Hepatocyte (in vitro differentiated cells): ENCODE measurements around the gene STXBP6. TPM values are rescaled to one million over a fixed set of nuclear protein-coding genes. Genes with fewer than 3 reads are reported as not detected.
A peak's percentile ranks its signal among the peaks of the same experiment; 100 is the strongest.

Source experiments
- DNase-seq: peaks from one replicate; pipeline ENCODE4 v3.0.0-alpha.2; 2016; ENCODE audit warnings: low spot score
- H2AFZ ChIP-seq: fragments of 200-600 bp; sonication (generic); 2 replicates; pipeline ENCODE4 v1.6.0; 2016; ENCODE audit warnings: antibody characterized with exemption, mild to moderate bottlenecking
- H3K27ac ChIP-seq: fragments of 200-600 bp; sonication (generic); 2 replicates; pipeline ENCODE4 v1.5.1; 2016; ENCODE audit warnings: mild to moderate bottlenecking
- H3K27me3 ChIP-seq: fragments of 200-600 bp; sonication (generic); 2 replicates; pipeline ENCODE4 v1.6.1; 2016
- H3K36me3 ChIP-seq: fragments of 200-600 bp; sonication (generic); replicated peaks from 2 replicates; pipeline ENCODE4 v1.5.1; 2016; ENCODE audit warnings: low read depth; ENCODE audit not compliant: insufficient read depth
- H3K4me1 ChIP-seq: fragments of 200-600 bp; sonication (generic); 2 replicates; pipeline ENCODE4 v1.5.1; 2016; ENCODE audit warnings: mild to moderate bottlenecking, moderate library complexity; ENCODE audit not compliant: insufficient read depth
- H3K4me2 ChIP-seq: fragments of 200-600 bp; sonication (generic); 2 replicates; pipeline ENCODE4 v1.6.0; 2016
- H3K4me3 ChIP-seq: fragments of 200-600 bp; sonication (generic); 2 replicates; pipeline ENCODE4 v1.5.1; 2016; ENCODE audit warnings: mild to moderate bottlenecking
- H3K79me2 ChIP-seq: fragments of 200-600 bp; sonication (generic); 2 replicates; pipeline ENCODE4 v1.6.0; 2017; ENCODE audit warnings: mild to moderate bottlenecking
- H3K9me2 ChIP-seq: fragments of 200-600 bp; sonication (generic); replicated peaks from 2 replicates; pipeline ENCODE4 v1.6.0; 2017; ENCODE audit warnings: mild to moderate bottlenecking; ENCODE audit not compliant: insufficient read depth
- H3K9me3 ChIP-seq: fragments of 200-600 bp; sonication (generic); 2 replicates; pipeline ENCODE4 v1.5.1; 2016; ENCODE audit warnings: low read depth, mild to moderate bottlenecking
- H4K20me1 ChIP-seq: fragments of 200-600 bp; sonication (generic); 2 replicates; pipeline ENCODE4 v1.6.0; 2016; ENCODE audit warnings: mild to moderate bottlenecking; ENCODE audit not compliant: insufficient read depth, poor library complexity, severe bottlenecking
- EZH2 ChIP-seq: fragments of 200-600 bp; sonication (generic); IDR thresholded peaks from 2 replicates; pipeline ENCODE4 v1.6.1; 2016; ENCODE audit warnings: antibody characterized with exemption, mild to moderate bottlenecking, borderline replicate concordance
- EZH2phosphoT487 ChIP-seq: fragments of 200-600 bp; sonication (generic); IDR thresholded peaks from one replicate; pipeline ENCODE4 v1.6.1; 2018; ENCODE audit warnings: antibody characterized with exemption, mild to moderate bottlenecking, low read depth, moderate library complexity; ENCODE audit not compliant: unreplicated experiment, severe bottlenecking
- WGBS: methylation state at CpG from one replicate; pipeline ENCODE4 v1.1.6; 2016; ENCODE audit warnings: low lambda C conversion rate; ENCODE audit errors: missing lambda C conversion rate; 5-methylcytosine and 5-hydroxymethylcytosine counted together
- polyA plus RNA-seq: library from polyadenylated mRNA; unstranded; fragments of >200 nt; fragmentation: Nextera tagmentation; extraction: Ambion mirVana; gene quantifications from 2 replicates; pipeline ENCODE4 v1.2.1, GENCODE V29; 2016
- total RNA-seq: library from RNA; depleted of rRNA; stranded (reverse); fragments of >200 nt; gene quantifications from 2 replicates; pipeline ENCODE4 v1.2.3, GENCODE V29; 2014
- TF ChIP-seq, protein P1 (sequence below): fragments of 200-600 bp; sonication (generic); IDR thresholded peaks from 2 replicates; pipeline ENCODE4 v1.5.1; 2016; ENCODE audit warnings: antibody characterized with exemption, mild to moderate bottlenecking; ENCODE audit not compliant: poor library complexity

The STXBP6 gene
- total and polyA plus RNA-seq, 2 experiments from 2014 or later = 34.1 to 44.9 TPM

DNA sequence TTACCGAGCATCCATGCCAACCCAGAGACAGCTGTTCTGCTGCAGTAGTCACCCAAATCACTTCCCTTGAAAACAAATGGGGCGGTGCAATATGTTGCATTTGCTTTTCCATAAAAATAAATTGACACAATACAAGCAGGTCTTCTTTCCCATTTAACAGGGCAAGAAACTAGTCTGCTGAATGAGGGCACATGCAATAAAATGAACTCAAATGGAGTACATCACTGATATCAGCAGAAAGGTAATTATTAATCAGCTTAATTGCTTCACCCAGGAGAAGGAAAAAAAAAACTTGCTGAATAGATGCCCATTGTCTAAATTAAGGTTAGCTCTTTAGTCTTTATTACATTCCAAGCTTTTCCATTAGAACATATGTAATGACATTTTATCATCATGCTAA, 240.8 kb downstream of the STXBP6 start:
- 59% methylated on average over 2 of the region's 2 CpGs for WGBS

DNA sequence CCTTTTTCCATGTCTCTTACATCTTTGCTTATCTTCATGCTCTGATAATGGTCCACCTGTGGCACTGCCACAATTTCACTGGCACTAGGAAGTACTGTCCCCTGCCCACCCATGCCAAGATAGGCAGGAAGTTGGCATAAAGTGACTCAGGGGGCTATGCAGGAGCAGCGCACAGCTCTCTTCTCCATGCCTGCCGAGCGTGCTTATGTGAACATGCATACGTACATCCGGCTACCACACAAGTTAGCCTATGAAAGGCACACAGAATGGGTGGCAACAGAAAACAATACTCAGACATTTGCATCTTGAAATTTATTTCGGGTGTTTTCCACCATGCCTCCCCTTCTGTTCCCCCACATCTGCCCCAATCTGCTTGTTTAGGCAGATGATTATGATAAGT, 241.5 kb downstream of the STXBP6 start:
- TF ChIP-seq EZH2phosphoT487 (no peak), EZH2 (no peak)
- TF ChIP-seq, protein P1, sequence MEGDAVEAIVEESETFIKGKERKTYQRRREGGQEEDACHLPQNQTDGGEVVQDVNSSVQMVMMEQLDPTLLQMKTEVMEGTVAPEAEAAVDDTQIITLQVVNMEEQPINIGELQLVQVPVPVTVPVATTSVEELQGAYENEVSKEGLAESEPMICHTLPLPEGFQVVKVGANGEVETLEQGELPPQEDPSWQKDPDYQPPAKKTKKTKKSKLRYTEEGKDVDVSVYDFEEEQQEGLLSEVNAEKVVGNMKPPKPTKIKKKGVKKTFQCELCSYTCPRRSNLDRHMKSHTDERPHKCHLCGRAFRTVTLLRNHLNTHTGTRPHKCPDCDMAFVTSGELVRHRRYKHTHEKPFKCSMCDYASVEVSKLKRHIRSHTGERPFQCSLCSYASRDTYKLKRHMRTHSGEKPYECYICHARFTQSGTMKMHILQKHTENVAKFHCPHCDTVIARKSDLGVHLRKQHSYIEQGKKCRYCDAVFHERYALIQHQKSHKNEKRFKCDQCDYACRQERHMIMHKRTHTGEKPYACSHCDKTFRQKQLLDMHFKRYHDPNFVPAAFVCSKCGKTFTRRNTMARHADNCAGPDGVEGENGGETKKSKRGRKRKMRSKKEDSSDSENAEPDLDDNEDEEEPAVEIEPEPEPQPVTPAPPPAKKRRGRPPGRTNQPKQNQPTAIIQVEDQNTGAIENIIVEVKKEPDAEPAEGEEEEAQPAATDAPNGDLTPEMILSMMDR = no peak
- H3K4me3 ChIP-seq = no peak overlapping the region
- no peaks in the 10 kb centered on the region for H4K20me1 ChIP-seq
- DNase-seq = no peak
- H3K27me3 ChIP-seq = no peaks in the 10 kb centered on the region
- H3K27ac ChIP-seq = peak overlapping the region; percentile 18
- WGBS = 97% methylated on average over 6 of the region's 6 CpGs
- H3K4me1 ChIP-seq = peaks cover 72% of the 10 kb centered on the region
- H3K9me2 ChIP-seq = no peaks in the 10 kb centered on the region
- H3K4me2 ChIP-seq = peak overlapping the region; percentile 52
- no peak overlapping the region for H2AFZ ChIP-seq
- H3K79me2 ChIP-seq = peaks cover 3% of the 10 kb centered on the region
- no peaks in the 10 kb centered on the region for H3K36me3 ChIP-seq
- no peaks in the 10 kb centered on the region for H3K9me3 ChIP-seq

More for the DNA sequence above, 240.8 kb downstream of the STXBP6 start:
- H3K9me3 ChIP-seq = no peaks in the 10 kb centered on the region
- peaks cover 3% of the 10 kb centered on the region for H3K79me2 ChIP-seq
- H3K4me2 ChIP-seq = peak overlapping the region; percentile 52
- no peaks in the 10 kb centered on the region for H3K27me3 ChIP-seq
- no peaks in the 10 kb centered on the region for H4K20me1 ChIP-seq
- H3K4me3 ChIP-seq = no peak overlapping the region
- H3K27ac ChIP-seq = peak overlapping the region; percentile 18
- H3K9me2 ChIP-seq = no peaks in the 10 kb centered on the region
- no peak overlapping the region for H2AFZ ChIP-seq
- DNase-seq = no peak
- H3K36me3 ChIP-seq = no peaks in the 10 kb centered on the region
- TF ChIP-seq EZH2phosphoT487 = no peak
- peaks cover 72% of the 10 kb centered on the region for H3K4me1 ChIP-seq

DNA sequence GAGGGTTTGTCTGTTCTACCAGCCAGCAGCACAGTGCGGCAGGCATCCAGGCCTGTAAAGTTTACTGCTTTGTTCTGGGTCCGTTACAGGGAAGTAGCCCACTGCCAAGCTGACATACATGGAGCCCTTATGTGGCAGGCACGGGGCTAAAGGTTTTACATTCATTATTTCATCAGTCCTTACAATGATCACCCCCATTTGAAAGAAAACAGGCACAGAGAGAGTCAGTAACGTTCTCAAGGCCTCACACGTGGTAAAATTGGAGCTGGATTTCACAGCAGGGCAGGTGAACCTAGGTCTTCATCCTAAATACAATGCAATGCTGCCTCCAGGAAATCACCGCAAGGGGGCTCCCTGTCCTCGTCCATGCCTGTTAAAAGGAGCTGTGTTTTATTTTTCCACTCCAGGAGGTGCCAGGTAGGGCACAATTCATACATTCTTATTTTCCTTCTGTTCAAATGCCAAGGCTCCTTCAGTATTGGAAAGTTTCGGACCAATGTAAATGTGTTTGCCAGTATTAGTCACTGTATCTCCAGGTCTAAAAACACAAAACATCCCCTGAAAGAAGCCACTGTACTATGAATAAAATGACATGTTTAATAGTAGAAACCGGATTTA, 243.8 kb downstream of the STXBP6 start:
- Histone ChIP-seq H3K79me2 (no peaks in the 10 kb centered on the region), H3K27ac (peak overlapping the region; percentile 55), H3K9me2 (no peaks in the 10 kb centered on the region), H3K4me3 (no peak overlapping the region), H3K27me3 (no peaks in the 10 kb centered on the region), H3K4me2 (no peak overlapping the region), H4K20me1 (no peaks in the 10 kb centered on the region), H3K9me3 (no peaks in the 10 kb centered on the region), H3K4me1 (peaks cover 54% of the 10 kb centered on the region), H2AFZ (no peak overlapping the region), H3K36me3 (no peaks in the 10 kb centered on the region)
- DNase-seq = peak; percentile 85
- TF ChIP-seq EZH2 = no peak
- TF ChIP-seq, protein P1 = peak; percentile 91
- 38% methylated on average over 9 of the region's 9 CpGs for WGBS

DNA sequence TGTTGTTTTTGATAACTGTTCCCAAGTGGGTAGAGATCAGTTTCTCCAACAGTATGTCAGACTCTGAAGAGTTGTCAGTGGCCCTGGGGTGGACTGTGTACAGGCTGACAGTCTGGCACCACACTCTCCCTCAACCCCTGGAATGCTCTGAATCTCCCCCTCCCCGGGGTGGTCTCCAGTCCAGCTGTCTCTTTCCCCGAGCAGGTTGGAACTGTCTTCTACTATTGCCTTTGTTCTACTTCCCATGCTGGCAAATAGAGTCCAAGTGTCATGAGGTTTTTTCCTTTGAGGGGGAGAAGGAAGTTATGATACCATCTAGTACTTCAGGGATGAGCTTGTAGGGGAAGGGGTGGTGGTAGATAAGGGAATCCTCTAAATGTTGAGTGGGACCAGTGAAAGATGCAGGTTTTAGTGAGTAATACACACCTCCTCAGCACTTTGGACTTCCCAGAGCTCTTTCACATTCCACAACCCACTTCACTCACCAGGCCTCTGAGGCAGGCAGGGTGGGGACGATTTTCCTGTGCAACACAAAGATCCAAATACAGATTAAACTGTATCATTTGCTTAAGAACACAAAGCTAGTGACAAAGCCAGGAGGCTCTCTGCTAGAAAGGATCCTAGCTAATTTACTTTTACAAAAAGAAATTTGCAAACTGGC, 245.3 kb downstream of the STXBP6 start:
- Histone ChIP-seq H3K9me3 (no peaks in the 10 kb centered on the region), H4K20me1 (no peaks in the 10 kb centered on the region), H3K9me2 (no peaks in the 10 kb centered on the region), H3K4me3 (no peak overlapping the region), H3K4me2 (peak overlapping the region; percentile 19), H3K27me3 (no peaks in the 10 kb centered on the region), H2AFZ (no peak overlapping the region), H3K36me3 (no peaks in the 10 kb centered on the region), H3K4me1 (peaks cover 40% of the 10 kb centered on the region), H3K27ac (peak overlapping the region; percentile 74), H3K79me2 (no peaks in the 10 kb centered on the region)
- TF ChIP-seq EZH2phosphoT487 = no peak
- TF ChIP-seq, protein P1 = no peak
- TF ChIP-seq EZH2 = no peak
- WGBS = 64% methylated on average over 3 of the region's 3 CpGs
- DNase-seq = peak; percentile 61
